GM18861 (cell line): Measurements from ENCODE around the gene RASD1.

Source experiments
- ATAC-seq: cut with Tn5 transposase; IDR thresholded peaks from one replicate; pipeline ENCODE4 v1.9.1; 2021; ENCODE audit not compliant: unreplicated experiment

Gene RASD1

DNA sequence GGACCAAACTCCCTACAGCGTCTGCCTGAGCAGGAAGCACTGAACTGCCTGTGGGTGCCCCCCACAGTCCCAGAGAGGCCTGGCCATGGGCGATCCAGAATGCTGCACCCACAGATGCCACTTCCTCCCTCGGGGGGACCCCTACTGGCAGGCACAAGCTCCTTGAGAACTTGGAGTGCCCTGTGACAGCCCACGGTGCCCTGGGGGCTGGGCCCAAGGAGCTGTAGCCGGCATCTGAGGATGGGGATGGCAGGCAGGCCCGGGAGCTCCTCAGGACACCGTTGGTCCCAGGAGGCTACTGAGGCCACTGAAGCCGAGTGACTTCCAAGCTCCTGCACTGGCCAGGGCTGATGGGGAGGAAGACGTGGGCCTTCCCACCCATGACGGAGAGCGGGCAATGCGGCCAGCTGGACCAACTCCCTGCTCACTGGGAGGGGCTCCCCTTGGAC is 15.1 kb upstream of the RASD1 start:
- no peak for ATAC-seq

DNA sequence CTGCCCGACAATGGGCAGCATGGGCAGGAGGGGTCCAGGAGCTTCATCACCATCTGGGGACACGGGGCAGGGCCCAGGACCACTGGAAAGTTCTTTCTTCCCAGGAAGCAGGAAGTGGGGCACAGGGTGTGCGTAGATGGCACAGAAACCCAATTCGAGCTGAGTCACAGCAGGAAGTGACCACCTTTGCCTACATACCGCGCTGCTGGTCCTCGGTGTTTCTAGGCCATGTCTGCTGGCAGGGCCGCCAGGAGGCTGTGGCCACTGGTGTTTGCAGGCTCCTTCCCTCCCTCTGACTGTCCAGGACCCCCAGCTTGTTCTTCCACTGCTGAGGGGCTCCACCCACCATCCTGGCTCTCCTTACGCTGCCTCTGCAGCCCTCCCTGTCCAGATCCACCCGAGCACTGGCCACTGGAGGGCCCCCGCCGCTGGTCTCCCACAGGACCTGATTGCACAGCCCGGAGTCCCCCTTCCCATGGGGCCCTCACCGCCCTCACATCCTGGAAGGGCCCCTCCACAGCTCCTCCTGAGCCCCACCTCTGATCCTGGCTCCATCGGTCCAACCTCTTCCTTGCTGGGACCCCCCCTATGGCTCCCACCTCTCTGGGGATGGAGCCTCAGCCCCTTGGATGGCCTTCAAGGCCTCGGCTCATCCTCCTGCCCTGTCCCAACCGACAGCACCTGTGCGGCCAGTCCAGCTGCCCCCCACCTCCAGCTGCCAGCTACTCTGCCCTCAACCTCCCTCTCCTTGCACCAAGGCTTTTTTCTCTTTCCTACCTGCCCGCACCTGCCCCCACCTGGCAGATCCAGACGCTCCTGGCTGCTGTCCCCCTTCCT is 14.5 kb upstream of the RASD1 start:
- no peak for ATAC-seq

DNA sequence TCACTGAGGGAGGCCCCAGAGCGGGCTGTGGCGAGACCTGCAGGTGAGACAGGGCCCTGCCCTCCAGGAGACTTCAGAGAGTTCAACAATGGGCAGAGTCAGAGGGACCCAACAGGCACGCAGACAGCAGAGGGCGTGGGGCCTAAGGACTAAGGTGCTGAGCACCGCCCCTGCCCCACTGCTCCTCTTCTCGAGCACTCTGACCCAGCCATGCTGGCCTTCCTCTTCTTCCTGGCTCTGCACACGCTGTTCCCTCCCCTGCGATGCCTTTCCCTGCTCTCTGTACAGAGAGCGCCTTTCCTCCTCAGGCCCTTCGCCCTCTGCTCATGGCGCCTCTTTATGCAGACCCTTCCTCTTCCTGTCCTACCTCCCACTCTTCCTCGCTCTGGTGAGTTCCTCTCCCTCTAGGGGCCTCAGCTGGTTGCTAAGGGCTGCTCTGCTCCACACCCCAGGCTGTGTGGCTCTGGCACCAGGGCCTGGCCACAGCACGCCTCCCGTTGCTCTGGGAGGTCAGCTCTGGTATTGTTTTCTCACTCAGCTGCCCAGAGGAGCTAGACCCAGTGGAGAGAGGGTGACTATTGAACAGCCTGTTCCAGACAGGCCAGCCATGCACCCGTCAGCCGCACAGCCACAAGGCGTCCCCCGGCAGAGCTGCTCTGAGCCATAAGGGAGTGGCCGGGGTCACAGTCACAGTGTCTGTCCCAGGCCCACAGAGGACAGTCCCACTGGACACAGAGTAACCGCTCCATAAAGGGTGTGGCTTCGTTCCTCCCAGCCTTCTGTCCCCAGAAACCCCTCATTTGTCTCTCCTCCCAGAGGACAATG is 13.6 kb upstream of the RASD1 start:
- no peak for ATAC-seq

DNA sequence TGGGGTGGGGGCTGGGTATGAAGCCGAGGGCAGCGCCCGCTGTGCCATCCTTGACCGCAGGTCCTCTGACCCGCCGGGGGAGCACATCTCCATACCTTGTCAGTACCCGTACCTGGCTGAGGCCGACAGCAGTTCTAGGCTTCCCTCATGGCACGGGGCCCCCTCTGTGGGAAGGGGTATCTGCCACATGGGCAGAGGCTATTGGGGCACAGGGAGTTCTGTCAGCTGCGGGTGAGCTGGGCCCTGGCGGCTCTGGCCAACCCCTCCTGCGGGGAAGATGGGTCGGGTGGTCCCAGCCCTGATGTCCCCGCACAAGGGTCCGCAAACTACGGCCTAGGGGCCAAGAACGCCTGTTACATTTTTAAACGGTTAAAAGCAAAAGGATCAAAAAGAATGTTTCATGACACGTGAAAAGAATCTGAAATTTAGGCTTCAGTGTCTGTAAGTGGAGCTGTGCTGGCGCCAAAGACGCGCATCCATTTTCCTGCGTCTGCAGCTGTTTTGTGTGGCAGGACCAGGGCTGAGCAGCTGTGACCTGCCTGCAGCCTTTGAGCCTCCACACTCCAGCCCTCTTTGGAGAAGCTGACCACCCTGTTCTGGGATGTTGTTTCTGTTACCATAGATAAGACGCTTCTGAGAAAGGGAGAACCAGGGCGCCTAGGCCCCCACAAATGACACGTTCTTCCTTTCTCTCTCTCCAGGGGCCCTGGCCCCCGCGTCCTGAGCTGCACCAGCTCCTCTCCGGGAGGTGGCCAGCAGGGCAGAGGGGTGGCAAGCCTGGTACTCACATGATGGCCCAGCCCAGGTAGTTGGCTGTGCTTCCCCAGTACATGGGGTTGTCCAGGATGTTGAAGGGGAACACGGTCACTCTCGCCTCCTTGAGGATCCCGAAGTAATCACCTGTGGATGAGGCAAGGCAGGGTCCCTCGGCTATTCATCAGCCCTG is 12.7 kb upstream of the RASD1 start:
- no peak for ATAC-seq

DNA sequence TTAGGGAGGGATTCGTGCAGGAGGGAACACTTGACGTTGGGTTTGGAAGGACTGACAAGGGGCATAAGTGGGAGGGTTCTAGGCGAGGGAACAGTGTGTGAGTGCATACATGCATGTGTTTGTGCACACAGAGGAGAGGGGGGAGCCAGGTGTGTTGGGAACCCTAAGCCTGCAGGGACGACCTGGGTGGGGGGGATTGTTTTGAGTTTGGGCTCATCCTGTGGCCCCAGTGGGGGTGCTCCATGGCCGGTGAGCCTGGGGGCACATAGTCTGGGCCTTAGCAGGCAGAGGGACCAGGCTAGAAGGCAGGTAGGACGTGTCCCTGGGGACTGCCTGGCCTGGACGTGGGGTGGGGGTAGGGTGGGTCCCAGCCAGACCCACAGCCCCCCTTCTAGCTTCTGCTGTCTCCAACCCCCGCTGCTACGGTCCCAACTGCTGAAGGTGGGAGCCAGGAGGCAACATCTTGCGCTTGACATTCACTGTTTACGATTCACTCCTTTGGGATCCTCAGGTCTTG is 11.9 kb upstream of the RASD1 start:
- ATAC-seq = no peak

DNA sequence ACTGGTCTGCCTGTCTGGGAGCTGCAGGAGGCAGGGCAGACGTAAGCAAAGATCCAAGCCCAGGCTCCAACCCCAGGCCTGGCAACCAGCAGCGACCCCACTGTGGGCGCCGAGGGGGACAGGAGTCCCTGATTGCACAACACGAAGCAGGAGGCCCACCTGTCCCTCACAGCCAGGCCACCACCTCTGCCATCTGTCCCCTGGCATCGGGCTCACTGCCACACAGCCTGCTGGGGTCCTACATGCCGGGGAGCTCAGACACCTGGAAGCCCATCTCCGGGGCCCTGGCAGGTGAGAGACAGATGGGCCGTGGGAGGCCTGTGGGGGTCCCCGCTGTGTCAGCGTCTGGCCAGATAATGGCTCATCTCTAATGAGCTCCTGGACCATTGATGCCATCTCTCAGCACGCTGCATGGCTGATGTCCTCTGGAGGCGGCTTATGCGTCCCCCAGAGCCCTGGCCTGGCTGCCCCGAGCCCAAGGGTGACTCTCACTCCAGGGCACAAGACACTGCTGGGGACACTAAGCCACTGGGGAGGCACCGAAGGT is 11.3 kb upstream of the RASD1 start:
- no peak for ATAC-seq

DNA sequence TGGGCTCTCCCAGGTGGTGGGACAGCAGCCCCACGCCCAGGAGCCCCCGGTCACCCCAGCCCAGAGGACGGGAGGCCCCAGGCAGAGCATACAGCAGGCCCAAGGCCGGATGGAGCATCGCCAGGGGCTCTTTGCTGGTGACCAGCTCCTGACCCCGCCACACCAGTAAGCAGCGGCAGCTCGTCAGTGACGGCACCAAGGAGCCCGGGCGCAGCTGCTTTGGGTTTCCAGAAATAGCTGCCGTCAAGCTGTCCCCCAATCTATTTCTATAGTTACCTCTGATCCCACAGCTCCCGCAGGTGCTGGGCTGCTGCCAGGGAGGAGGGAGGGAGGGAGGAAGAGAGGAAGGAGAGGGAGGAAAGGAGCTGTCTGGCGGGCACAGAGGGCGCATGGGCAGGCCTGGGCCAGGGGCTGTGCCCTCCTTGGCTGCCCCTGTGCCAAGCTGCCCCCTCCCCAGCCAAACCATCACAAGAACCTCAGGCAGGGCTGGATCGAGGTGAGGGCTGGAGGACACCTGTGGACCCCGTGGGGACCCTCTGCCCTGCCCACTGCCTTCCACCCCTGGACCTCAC is 10.8 kb upstream of the RASD1 start:
- ATAC-seq = no peak

DNA sequence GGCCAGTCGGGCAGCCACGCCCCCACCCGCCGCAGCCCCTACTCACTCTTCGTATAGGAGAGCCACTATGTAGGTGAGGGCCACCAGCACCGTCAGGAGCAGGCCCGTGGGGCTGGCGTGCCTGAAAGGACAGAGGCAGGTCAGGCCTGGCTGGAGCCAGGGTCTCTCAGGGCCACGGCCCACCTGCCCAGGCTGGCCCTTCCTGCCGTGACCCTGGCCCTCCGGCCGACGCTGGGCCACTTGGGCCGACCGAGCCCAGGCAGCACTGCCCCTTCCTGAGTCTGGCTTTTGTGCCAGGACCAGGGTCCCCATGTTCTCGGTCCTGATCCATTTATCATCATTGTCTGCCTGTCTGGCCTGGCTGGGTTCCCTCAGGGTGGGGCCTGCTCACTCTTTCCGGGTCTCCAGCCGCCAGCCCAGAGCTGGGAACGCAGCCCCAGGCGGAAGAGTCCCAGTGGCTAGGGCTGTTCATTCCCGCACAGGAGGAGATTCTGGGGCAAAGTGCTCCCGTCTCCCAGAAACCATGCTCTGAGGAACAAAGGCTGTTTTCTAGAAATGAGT is 10.1 kb upstream of the RASD1 start:
- no peak for ATAC-seq

DNA sequence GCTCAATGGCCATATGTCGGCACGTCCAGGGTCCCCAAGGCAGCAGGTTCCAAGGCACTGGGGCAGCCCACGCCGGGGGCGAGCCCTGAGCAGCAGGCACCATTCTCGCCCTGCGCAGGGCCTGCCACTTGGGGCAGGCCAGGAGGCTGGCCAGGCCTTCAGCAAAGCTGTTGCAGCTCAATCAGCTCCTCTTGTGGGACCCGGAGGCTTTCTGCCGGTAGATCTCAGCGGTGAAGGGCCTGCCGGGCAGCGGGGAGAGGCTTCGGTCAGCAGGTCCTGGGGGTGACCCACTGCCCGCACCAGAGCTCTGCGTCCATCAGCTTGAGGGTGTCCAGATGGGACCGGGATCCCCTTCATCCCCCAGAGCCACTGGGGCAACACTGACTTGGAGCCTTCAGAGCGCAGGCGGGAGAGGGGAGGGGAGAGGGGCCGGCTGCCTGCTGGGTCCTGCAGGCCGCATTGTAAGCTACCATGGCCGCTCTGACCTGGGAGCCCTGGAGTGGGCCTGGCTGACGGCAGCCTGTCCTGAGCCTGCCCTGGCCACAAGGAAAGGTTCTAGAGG is 9.5 kb upstream of the RASD1 start:
- no peak for ATAC-seq

DNA sequence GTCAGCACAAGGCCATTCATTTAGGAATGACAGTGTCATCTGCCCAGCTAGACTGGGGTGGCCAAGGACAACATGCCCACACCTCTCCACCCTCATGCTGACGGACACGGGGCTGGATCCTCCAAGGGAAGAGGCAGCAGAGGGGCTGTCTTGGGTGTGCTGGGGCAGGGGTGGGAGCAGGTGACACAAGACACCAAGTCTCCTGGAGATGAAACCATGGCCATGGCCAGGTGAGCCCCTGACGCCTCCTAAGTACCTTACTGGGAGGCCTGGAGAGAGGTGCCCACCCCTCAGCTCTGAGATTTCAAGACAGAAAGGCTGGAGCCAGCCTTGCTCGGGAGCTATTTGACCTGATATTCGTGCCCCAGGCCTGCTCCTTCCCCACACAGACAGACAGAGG is 9.0 kb upstream of the RASD1 start:
- no peak for ATAC-seq

DNA sequence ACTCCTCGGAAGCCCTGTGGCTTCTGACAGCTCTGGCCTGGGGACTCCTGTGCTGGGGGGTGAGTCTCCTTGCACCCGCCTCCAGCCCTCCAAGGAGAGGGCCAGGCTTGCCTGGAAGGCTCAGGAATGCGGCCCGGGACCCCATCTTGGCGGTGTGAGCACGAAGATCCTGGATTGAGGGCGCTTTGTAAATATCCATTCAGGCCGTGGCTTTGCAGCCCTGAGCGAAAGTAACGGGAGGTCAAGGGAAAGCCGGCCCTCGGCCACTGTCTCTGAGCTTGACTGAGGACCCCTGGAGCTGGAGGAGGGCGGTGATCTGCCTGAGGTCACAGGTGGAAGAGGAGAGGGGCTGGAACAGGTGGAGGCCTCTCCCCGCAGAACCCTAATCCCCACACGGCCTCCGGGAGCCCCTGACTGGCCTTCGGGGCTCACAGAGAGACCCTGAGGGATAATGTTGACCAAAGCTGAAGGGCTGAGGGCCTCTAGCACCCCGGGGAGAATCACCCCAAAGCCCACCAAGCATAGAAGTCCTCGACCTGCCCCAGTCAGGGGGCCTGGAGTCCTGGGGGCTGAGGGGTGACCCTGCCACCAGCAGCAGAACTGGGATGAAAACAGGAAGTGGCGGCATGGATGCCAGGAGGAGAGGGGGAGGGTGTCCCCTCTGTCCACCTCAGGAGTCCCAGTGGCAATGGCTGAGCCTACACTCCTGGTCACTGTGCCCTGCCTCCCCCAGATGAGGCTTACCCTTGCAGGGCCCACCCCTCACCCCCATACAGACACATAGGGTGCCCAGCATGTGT is 8.3 kb upstream of the RASD1 start:
- ATAC-seq = no peak

DNA sequence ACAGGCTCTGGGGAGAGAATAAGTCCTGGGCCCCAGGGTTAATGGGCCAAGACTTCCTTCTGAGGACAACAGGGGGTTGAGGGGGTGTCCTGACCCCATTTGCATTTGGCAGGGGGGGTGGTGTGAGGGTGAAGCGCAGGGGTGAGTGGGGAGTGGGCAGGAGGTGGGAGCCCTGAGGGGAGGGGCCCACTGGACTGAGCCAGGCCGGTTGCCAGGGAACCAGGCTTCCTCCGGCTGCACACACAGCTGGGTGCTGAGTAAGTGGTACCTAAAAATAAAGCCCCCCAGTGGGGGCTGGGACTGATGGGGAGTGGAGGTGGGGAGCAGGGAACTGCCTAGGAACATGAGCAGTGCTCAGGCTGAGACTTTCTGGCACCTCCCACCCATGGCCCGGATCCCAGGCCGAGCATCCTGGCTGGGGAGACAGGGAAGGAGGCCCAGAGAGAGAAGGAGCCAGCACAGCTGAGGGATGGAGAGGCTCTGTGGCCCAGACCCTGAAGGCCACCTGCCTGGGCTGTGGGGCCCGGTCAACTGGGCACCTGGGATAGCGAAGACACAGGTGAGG is 7.5 kb upstream of the RASD1 start:
- ATAC-seq = no peak

DNA sequence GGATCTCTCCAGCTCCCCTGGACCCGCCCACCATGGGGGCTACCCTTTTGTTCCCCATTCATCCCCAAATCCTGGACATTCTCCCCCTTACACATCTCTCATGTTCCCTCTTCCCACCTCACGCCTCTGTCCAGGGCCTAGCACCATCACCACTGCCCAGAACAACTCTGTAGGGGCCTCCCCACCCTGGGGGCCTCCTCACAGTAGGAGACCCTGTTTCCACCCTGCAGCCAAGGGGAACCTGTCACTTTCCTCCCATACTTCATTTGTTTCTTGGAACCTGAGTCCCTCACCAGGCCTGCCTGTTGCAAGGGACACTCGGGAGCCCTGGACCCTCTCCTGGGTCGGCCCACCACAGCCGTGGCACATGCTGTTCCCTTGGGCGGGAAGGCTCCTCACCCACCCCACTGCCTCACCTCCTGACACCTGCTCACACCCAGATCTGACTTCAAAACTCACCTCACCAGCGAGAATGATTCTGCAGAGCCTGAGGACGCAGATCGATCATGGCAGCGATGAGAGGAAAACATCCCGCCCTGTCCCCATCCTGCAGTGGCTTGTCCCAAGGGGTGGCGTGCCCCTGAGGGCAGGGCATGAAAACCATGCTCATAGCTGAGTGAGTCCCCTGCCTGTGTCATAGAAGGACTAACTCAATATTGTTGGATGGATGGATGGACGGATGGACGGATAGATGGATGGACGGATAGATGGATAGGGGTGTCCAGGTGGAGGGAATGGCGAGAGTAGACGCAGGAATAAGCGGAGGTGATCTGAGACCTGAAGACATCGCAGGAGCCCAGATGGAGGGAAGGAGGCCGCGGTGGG is 6.8 kb upstream of the RASD1 start:
- no peak for ATAC-seq

DNA sequence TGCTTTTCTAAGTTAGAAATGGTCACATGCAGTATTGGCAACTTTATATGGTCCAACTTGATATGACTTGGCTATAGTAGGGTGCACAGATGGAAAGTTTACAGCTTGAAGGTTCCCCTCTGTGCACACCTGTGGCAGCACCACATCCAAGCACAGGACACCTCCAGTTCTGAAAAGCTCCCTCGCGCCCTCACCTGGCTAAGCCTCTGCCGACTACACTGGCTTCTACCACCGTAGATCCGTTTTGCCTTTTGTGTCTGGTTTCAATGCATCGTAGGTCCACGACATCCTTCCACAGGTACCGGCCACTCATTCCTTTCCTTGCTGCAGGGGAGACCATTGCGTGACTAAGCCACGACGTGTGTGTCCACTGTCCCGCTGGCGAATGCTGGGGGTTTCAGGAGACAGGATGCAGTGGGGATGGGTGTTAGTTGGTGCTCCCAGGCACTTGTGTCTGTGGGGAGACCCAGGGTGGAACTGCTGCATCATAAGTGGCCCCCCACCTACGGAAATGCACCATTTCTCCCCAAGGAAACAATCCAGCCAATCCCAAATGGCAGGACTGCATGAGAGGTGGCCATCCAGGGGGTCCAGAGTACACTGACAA is 4.9 kb upstream of the RASD1 start:
- ATAC-seq = no peak

DNA sequence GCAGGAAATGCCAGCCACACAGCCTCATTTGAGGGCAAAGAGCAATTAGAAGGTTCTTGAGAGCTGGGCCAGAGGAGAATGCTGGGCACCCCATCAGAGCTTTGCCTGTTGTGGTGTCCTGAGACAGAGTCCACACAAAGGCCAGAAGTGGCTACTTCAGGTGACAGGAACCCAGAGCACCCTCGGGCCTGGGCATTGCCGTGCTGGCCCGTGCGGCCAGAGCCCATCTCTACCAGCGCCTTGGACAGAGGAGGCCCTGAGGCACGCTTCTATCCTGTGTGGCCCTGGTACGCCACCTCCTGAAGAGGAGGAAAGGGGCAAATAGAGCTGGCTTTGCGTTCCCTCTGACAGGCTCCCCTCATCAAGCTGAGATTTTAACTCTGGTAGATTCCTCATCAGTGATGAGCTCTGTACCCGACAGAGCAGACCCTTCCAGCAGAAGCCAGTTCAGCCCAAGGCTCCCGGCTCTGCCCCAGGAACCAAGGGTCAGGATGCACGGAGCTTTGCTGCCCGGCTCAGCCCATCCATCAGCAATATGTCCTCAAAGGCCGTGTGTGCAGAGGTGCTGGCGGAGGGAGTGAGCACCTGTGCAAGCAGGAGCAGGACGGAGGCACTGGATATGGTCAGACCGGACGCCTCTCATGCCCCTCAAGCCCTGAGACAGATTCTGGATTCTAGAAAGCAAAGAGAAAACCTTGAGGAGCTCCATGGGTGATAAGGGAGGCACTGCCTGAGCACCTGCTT is 3.4 kb upstream of the RASD1 start:
- no peak for ATAC-seq

DNA sequence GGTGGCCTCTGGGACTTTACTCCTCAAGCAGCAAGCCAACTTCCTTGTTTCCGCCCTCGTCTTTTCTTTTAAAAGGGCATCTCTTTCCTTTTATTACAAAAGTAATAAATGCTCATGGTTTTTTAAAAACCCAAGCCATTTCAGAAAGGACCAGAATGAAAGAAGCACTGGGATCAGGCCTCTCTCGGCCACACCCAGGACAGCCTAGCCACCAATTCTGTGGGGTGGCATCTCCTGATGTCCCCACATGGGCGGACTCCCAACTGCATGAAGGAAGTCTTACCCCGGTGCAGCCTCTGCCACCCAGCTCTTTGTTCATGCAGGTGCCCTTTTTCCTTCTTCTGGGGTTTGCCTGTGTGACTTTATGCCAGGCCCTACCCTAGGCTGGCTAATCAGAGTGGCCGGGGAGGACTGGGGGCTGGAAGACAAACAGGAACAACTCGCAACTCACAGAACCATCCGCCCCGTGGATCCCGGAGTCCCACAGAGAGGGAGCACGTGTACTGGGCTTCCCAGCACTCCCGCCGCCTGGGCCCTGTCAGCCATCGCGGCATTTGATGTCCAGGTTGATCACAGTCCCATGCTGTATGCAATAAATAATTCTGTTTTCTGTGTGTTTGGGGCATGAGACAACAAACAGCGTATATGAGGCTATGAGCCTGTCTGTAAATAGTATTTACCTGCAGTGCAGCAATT is 2.6 kb upstream of the RASD1 start:
- no peak for ATAC-seq
